ENCODE data around the gene SOX18. TPM values are rescaled to one million over a fixed set of nuclear protein-coding genes. Genes with fewer than 3 reads are reported as not detected.

SOX18 gene
- total and polyA plus RNA-seq, 2 of the 13 experiments (the other 11 are each of a cell fraction or from before 2014, with no cell fraction given): 1.6 to 1.9 TPM

- TF ChIP-seq ZNF503 (CRISPR knock-in tag; IDR thresholded peaks at IDR 0.05): peak; percentile 5; the same call in 1 of the 2 replicates
- TF ChIP-seq ZNF678 (CRISPR knock-in tag; IDR thresholded peaks at IDR 0.05): no peak
- TF ChIP-seq USF2 (IDR thresholded peaks at IDR 0.05; ENCODE audit: low read depth, low read length): no peak
- no peak for TF ChIP-seq USF2 (CRISPR knock-in tag; IDR thresholded peaks at IDR 0.05; ENCODE audit: borderline replicate concordance)
- no peak for TF ChIP-seq MEF2D (CRISPR knock-in tag; IDR thresholded peaks at IDR 0.05)
- no peak for TF ChIP-seq KDM1A (CRISPR knock-in tag; IDR thresholded peaks at IDR 0.05)
- no peak for TF ChIP-seq SMC3 (IDR thresholded peaks at IDR 0.05; ENCODE audit: low read length)
- TF ChIP-seq ATF4 (CRISPR knock-in tag; IDR thresholded peaks at IDR 0.05): no peak; a peak in 1 of 4 replicates
- no peak for TF ChIP-seq PPARG (CRISPR knock-in tag; conservative IDR thresholded peaks at IDR 0.05)
- TF ChIP-seq HOXA7 (CRISPR knock-in tag; IDR thresholded peaks at IDR 0.05): no peak
- TF ChIP-seq AGO2 (optimal IDR thresholded peaks at IDR 0.05; ENCODE audit: low read depth, low read length): no peak
- no peak for TF ChIP-seq HINFP (CRISPR knock-in tag; IDR thresholded peaks at IDR 0.05; ENCODE audit: low read depth)
- TF ChIP-seq CERS6 (CRISPR knock-in tag; IDR thresholded peaks at IDR 0.05): no peak
- 0 out of 2 replicates have a peak, but pooled peaks have one; percentile 22 for TF ChIP-seq ZNF687 (CRISPR knock-in tag; IDR thresholded peaks at IDR 0.05)
- no peak for TF ChIP-seq ZNF484 (CRISPR knock-in tag; IDR thresholded peaks at IDR 0.05; ENCODE audit: borderline replicate concordance, low read depth)
- 0 out of 2 replicates have a peak, but pooled peaks have one; percentile 5 for TF ChIP-seq CREB3 (CRISPR knock-in tag; IDR thresholded peaks at IDR 0.05)
- TF ChIP-seq ATF1 (CRISPR knock-in tag; IDR thresholded peaks at IDR 0.05): no peak
- no peak for TF ChIP-seq BHLHE40 (IDR thresholded peaks at IDR 0.05; ENCODE audit: low read length)
These were observed 7.7 kb downstream of the SOX18 start (continued) for GRCh38 chr20:64041781-64042053.

Measured in HepG2 (cell line).